SK-N-SH (cell line): Measurements from ENCODE around the gene TMPRSS11A. TPM values are rescaled to one million over a fixed set of nuclear protein-coding genes. Genes with fewer than 3 reads are reported as not detected.

Experiments
- CTCF ChIA-PET: fragments of 300-600, 350-600 bp; formaldehyde crosslinking; extraction: SDS; loops from one replicate; lab custom pipeline; 2021; lab: Yijun Ruan, JAX
- POLR2A ChIA-PET: fragments of 350-600 bp; sonication (Branson Sonifier 250); formaldehyde crosslinking; extraction: SDS; loops from one replicate; lab custom pipeline; 2020; ENCODE audit warnings: antibody characterized with exemption, inconsistent platforms; lab: Yijun Ruan, JAX
- DNase-seq: peaks from one replicate; pipeline ENCODE4 v3.0.0; 2012
- H2AFZ ChIP-seq: fragments of 200-600 bp; sonication (generic); 2 replicates; pipeline ENCODE4 v1.8.1; 2016; ENCODE audit warnings: antibody characterized with exemption, mild to moderate bottlenecking, low read depth
- H3F3A ChIP-seq: fragments of 200-600 bp; sonication (generic); replicated peaks from 2 replicates; pipeline ENCODE3; 2016; ENCODE audit warnings: antibody characterized with exemption, mild to moderate bottlenecking; ENCODE audit not compliant: insufficient read depth
- H3K27ac ChIP-seq, 2 experiments: fragments of 200-500 bp in 1 of 2; fragments of 200-600 bp in 1 of 2; sonication (Bioruptor generic) in 1 of 2; sonication (generic), shearing (Covaris generic) in 1 of 2; 2 replicates each; pipeline versions ENCODE4 v1.5.1 to v1.6.1; 2014 to 2016; ENCODE audit warnings: low read depth in 2 of 2, inconsistent platforms in 1 of 2, low read length in 1 of 2, mild to moderate bottlenecking in 1 of 2, mixed read lengths in 1 of 2
- H3K27me3 ChIP-seq: fragments of 200-600 bp; sonication (generic), shearing (Covaris generic); 2 replicates; pipeline ENCODE4 v1.6.1; 2016; ENCODE audit warnings: mixed run types; ENCODE audit not compliant: insufficient read depth
- H3K36me3 ChIP-seq, 2 experiments: fragments of 200-500 bp in 1 of 2; fragments of 200-600 bp in 1 of 2; sonication (Bioruptor generic) in 1 of 2; sonication (generic) in 1 of 2; replicated peaks in 1 of 2; 2 replicates each; pipeline versions ENCODE3 to v1.5.1; 2014 to 2016; ENCODE audit warnings: low read length in 1 of 2, mild to moderate bottlenecking in 1 of 2; ENCODE audit not compliant: insufficient read depth in 2 of 2, control insufficient read depth in 1 of 2
- H3K4me1 ChIP-seq, 2 experiments: fragments of 200-500 bp in 1 of 2; fragments of 200-600 bp in 1 of 2; sonication (Bioruptor generic) in 1 of 2; sonication (generic), shearing (Covaris generic) in 1 of 2; 2 replicates each; pipeline versions ENCODE4 v1.5.1 to v1.6.1; 2014 to 2016; ENCODE audit warnings: low read depth in 1 of 2, low read length in 1 of 2, mixed run types in 1 of 2; ENCODE audit not compliant: insufficient read depth in 2 of 2, control insufficient read depth in 1 of 2
- H3K4me2 ChIP-seq: fragments of 200-600 bp; sonication (generic), shearing (Covaris generic); 2 replicates; pipeline ENCODE4 v1.6.1; 2017; ENCODE audit warnings: mixed run types
- H3K4me3 ChIP-seq, 2 experiments: fragments of 200-500 bp in 1 of 2; fragments of 200-600 bp in 1 of 2; sonication (Bioruptor generic) in 1 of 2; sonication (generic), shearing (Covaris generic) in 1 of 2; 2 replicates each; pipeline versions ENCODE4 v1.5.1 to v1.8.1; 2014 to 2016; ENCODE audit warnings: low read depth in 2 of 2, inconsistent platforms in 1 of 2, low read length in 1 of 2, mild to moderate bottlenecking in 1 of 2, mixed read lengths in 1 of 2, moderate library complexity in 1 of 2
- H3K79me2 ChIP-seq: fragments of 200-600 bp; sonication (generic); 2 replicates; pipeline ENCODE4 v1.8.1; 2017; ENCODE audit warnings: mild to moderate bottlenecking; ENCODE audit not compliant: insufficient read depth
- H3K9ac ChIP-seq: fragments of 200-600 bp; sonication (generic); 2 replicates; pipeline ENCODE4 v1.6.1; 2017; ENCODE audit warnings: mixed run types
- H3K9me2 ChIP-seq: fragments of 200-600 bp; sonication (generic); 2 replicates; pipeline ENCODE4 v1.6.1; 2017; ENCODE audit warnings: mixed run types
- H3K9me3 ChIP-seq: fragments of 200-600 bp; sonication (generic); 2 replicates; pipeline ENCODE4 v1.6.1; 2017; ENCODE audit warnings: mixed run types, mild to moderate bottlenecking, moderate library complexity
- H4K20me1 ChIP-seq: fragments of 200-600 bp; sonication (generic); 2 replicates; pipeline ENCODE4 v1.6.1; 2017; ENCODE audit warnings: mild to moderate bottlenecking, mixed run types; ENCODE audit not compliant: insufficient read depth
- CTCF ChIP-seq: fragments of 200-600 bp; sonication (generic); IDR thresholded peaks from 2 replicates; pipeline ENCODE4 v1.6.1; 2017; ENCODE audit warnings: antibody characterized with exemption, mild to moderate bottlenecking, moderate library complexity
- ELF1 ChIP-seq: IDR thresholded peaks from 2 replicates; pipeline ENCODE4 v1.4.0; 2012
- EZH2phosphoT487 ChIP-seq: fragments of 200-600 bp; sonication (generic); IDR thresholded peaks from 2 replicates; pipeline ENCODE4 v1.6.1; 2017; ENCODE audit warnings: low read depth, mixed run types, mild to moderate bottlenecking, antibody characterized with exemption, moderate library complexity, borderline replicate concordance
- GATA2 ChIP-seq: sonication (generic); formaldehyde crosslinking; IDR thresholded peaks from 2 replicates; pipeline ENCODE4 v1.5.0; 2020; ENCODE audit warnings: mild to moderate bottlenecking, missing genetic modification reagents
- IRF3 ChIP-seq: fragments of 150-350 bp; IDR thresholded peaks from 2 replicates; pipeline ENCODE4 v1.6.1; 2016; ENCODE audit warnings: mild to moderate bottlenecking, low read depth, low read length
- MEF2A ChIP-seq: IDR thresholded peaks from 2 replicates; pipeline ENCODE4 v1.4.0; 2012; ENCODE audit warnings: low read depth, borderline replicate concordance
- NFIC ChIP-seq: IDR thresholded peaks from 2 replicates; pipeline ENCODE4 v1.4.0; 2012; ENCODE audit warnings: borderline replicate concordance
- PBX3 ChIP-seq: IDR thresholded peaks from 2 replicates; pipeline ENCODE4; 2012
- RAD21 ChIP-seq: IDR thresholded peaks from 2 replicates; pipeline ENCODE4 v1.6.1; 2012; ENCODE audit warnings: mild to moderate bottlenecking, low read length
- REST ChIP-seq: IDR thresholded peaks from 2 replicates; pipeline ENCODE4 v1.6.1; 2012; ENCODE audit warnings: mild to moderate bottlenecking, low read depth, low read length, moderate library complexity
- SIN3A ChIP-seq: IDR thresholded peaks from 2 replicates; pipeline ENCODE4 v1.6.1; 2012; ENCODE audit warnings: low read depth, mild to moderate bottlenecking, low read length, moderate library complexity, borderline replicate concordance
- SMC3 ChIP-seq: IDR thresholded peaks from 2 replicates; pipeline ENCODE4 v1.6.1; 2012; ENCODE audit warnings: low read depth, low read length, improper control_type of control experiment
- TAF1 ChIP-seq: IDR thresholded peaks from 2 replicates; pipeline ENCODE4 v1.6.1; 2012; ENCODE audit warnings: low read depth, mild to moderate bottlenecking, low read length, moderate library complexity, borderline replicate concordance
- TEAD4 ChIP-seq: IDR thresholded peaks from 2 replicates; pipeline ENCODE4 v1.4.0; 2012; ENCODE audit warnings: mild to moderate bottlenecking, borderline replicate concordance; ENCODE audit not compliant: insufficient read depth
- USF2 ChIP-seq: fragments of 150-350 bp; IDR thresholded peaks from 2 replicates; pipeline ENCODE4 v1.6.1; 2017; ENCODE audit warnings: antibody characterized with exemption, low read length, low read depth, borderline replicate concordance
- WGBS: methylation state at CpG from one replicate; pipeline ENCODE4 v1.1.6; 2017; ENCODE audit warnings: low lambda C conversion rate; 5-methylcytosine and 5-hydroxymethylcytosine counted together
- polyA plus RNA-seq, 3 experiments: library from polyadenylated mRNA; depleted of rRNA; stranded (reverse); fragments of >200 nt; gene quantifications; 2 replicates each; pipeline ENCODE4 v1.2.3, GENCODE V29; 2012

The TMPRSS11A gene
- polyA plus RNA-seq, 1 of the 3 experiments (the other 2 are of a cell fraction): not detected

- Histone ChIP-seq H3K9me3 (no peaks in the 10 kb centered on the region), H3K27ac (no peak overlapping the region), H3K36me3 (no peaks in the 10 kb centered on the region), H3K9ac (no peak overlapping the region), H3K9me2 (no peaks in the 10 kb centered on the region), H4K20me1 (no peaks in the 10 kb centered on the region), H3F3A (no peaks in the 10 kb centered on the region), H3K4me2 (no peak overlapping the region), H3K79me2 (no peaks in the 10 kb centered on the region), H2AFZ (no peak overlapping the region), H3K4me3 (no peak overlapping the region), H3K4me1 (no peaks in the 10 kb centered on the region), H3K27me3 (no peaks in the 10 kb centered on the region)
- no peak for DNase-seq
- ChIA-PET POLR2A (no interaction called here), CTCF (interaction anchor here (0.6 to 2.2 kb wide), 8 partner anchors 9 to 161 kb away, joined by 3 to 11 read pairs (median 4); no protein-coding TSS in a partner anchor)
- TF ChIP-seq CTCF (peak; percentile 82), SMC3 (peak; percentile 53), MEF2A (no peak), IRF3 (no peak), RAD21 (peak; percentile 44; the same call in 1 of the 2 replicates), GATA2 (CRISPR knock-in tag) (no peak), ELF1 (no peak), EZH2phosphoT487 (no peak)
- 24% methylated on average over 6 of the region's 6 CpGs for WGBS
Measured at GRCh38 chr4:67909905-67910584, 53.2 kb downstream of the TMPRSS11A start.

- no peaks in the 10 kb centered on the region for H3F3A ChIP-seq
- H3K9me2 ChIP-seq: no peaks in the 10 kb centered on the region
- no peaks in the 10 kb centered on the region for H4K20me1 ChIP-seq
- H3K9ac ChIP-seq: no peak overlapping the region
- H3K27ac ChIP-seq: no peak overlapping the region
- TF ChIP-seq USF2 (no peak), NFIC (no peak), EZH2phosphoT487 (no peak), TAF1 (no peak), REST (no peak), PBX3 (no peak), TEAD4 (no peak), SIN3A (no peak)
- TF ChIP-seq, all 33 proteins: peak for 0
- H3K27me3 ChIP-seq: no peaks in the 10 kb centered on the region
- no peaks in the 10 kb centered on the region for H3K4me1 ChIP-seq
- no peak overlapping the region for H3K4me2 ChIP-seq
- no peak for DNase-seq
- ChIA-PET CTCF (interaction anchor here (1.3 kb wide), 1 partner anchor 15 kb away, joined by 3 read pairs; no protein-coding TSS in a partner anchor), POLR2A (interaction anchor here (0.5 kb wide), 1 partner anchor 91 kb away, joined by 4 read pairs; no protein-coding TSS in a partner anchor)
- no peak overlapping the region for H2AFZ ChIP-seq
- WGBS: 81% methylated on average over 3 of the region's 4 CpGs
- H3K79me2 ChIP-seq: no peaks in the 10 kb centered on the region
- 0 out of 2 replicates have a peak, but pooled peaks cover 5% of the 10 kb centered on the region for H3K9me3 ChIP-seq
- H3K36me3 ChIP-seq: no peaks in the 10 kb centered on the region
- H3K4me3 ChIP-seq: no peak overlapping the region
Measured at GRCh38 chr4:67907650-67908049, 55.6 kb downstream of the TMPRSS11A start.
